SU-DHL-6 (cell line): ENCODE measurements around the gene CRNN.

Experiments
- H2AFZ ChIP-seq: fragments of 200-600 bp; sonication (generic); 2 replicates; pipeline ENCODE4 v1.6.1; 2014; ENCODE audit warnings: low read depth, mild to moderate bottlenecking, moderate library complexity, mixed read lengths, antibody characterized with exemption, low read length; ENCODE audit not compliant: severe bottlenecking
- H3F3A ChIP-seq: fragments of 200-600 bp; shearing (Covaris generic); 2 replicates; pipeline ENCODE4 v1.6.0; 2016; ENCODE audit warnings: antibody characterized with exemption, mild to moderate bottlenecking; ENCODE audit not compliant: insufficient read depth
- H3K27ac ChIP-seq: fragments of 200-600 bp; sonication (generic); 2 replicates; pipeline ENCODE4 v1.5.1; 2016; ENCODE audit warnings: low read depth, mild to moderate bottlenecking, low read length, moderate library complexity, mixed read lengths
- H3K27me3 ChIP-seq: fragments of 200-600 bp; sonication (generic), shearing (Covaris generic); 2 replicates; pipeline ENCODE4 v1.6.0; 2014; ENCODE audit warnings: mild to moderate bottlenecking, low read length
- H3K36me3 ChIP-seq: fragments of 200-600 bp; sonication (generic); 2 replicates; pipeline ENCODE4 v1.6.1; 2014; ENCODE audit warnings: mild to moderate bottlenecking, low read length, mixed read lengths
- H3K4me2 ChIP-seq: fragments of 300-600, 200-600 bp; shearing (Covaris generic), sonication (generic); 2 replicates; pipeline ENCODE4 v1.6.0; 2014; ENCODE audit warnings: low read length, low read depth, mild to moderate bottlenecking; ENCODE audit not compliant: poor library complexity, severe bottlenecking
- H3K4me3 ChIP-seq: fragments of 200-600 bp; sonication (generic); 2 replicates; pipeline ENCODE4 v1.5.1; 2014; ENCODE audit warnings: antibody characterized with exemption, low read length, mild to moderate bottlenecking, mixed read lengths; ENCODE audit not compliant: insufficient read depth, poor library complexity, severe bottlenecking
- H3K79me2 ChIP-seq: fragments of 200-600 bp; sonication (generic); 2 replicates; pipeline ENCODE4 v1.6.1; 2014; ENCODE audit warnings: mild to moderate bottlenecking, low read length, moderate library complexity; ENCODE audit not compliant: insufficient read depth
- H3K9ac ChIP-seq: fragments of 200-600 bp; sonication (generic); 2 replicates; pipeline ENCODE4 v1.7.0; 2014; ENCODE audit warnings: mild to moderate bottlenecking, low read length
- H3K9me2 ChIP-seq: fragments of 200-600 bp; sonication (generic); replicated peaks from 2 replicates; pipeline ENCODE4 v1.6.1; 2014; ENCODE audit warnings: low read length; ENCODE audit not compliant: insufficient read depth
- H3K9me3 ChIP-seq: fragments of 200-600 bp; sonication (generic); 2 replicates; pipeline ENCODE4 v1.6.1; 2014; ENCODE audit warnings: low read length, mixed read lengths; ENCODE audit not compliant: insufficient read depth
- H4K20me1 ChIP-seq: fragments of 200-600 bp; sonication (generic); 2 replicates; pipeline ENCODE4 v1.6.1; 2014; ENCODE audit warnings: low read depth, mild to moderate bottlenecking, antibody characterized with exemption, low read length, moderate library complexity, mixed read lengths
- CTCF ChIP-seq: fragments of 200-600 bp; sonication (generic); IDR thresholded peaks from one replicate; pipeline ENCODE4 v1.5.1; 2017; ENCODE audit warnings: antibody characterized with exemption, mild to moderate bottlenecking, low read length, moderate library complexity; ENCODE audit not compliant: insufficient read depth, poor library complexity, severe bottlenecking
- EZH2phosphoT487 ChIP-seq: fragments of 200-600 bp; sonication (generic), shearing (Covaris generic); conservative IDR thresholded peaks from 2 replicates; pipeline ENCODE4 v1.6.1; 2018; ENCODE audit warnings: mild to moderate bottlenecking, antibody characterized with exemption, low read length, moderate library complexity, mixed read lengths

Gene CRNN

GRCh38 chr1:152419917-152420316 lies 5.9 kb upstream of the CRNN start:
- Histone ChIP-seq H3K36me3 (no peaks in the 10 kb centered on the region), H3K9me2 (no peaks in the 10 kb centered on the region), H3F3A (no peaks in the 10 kb centered on the region), H3K9me3 (no peaks in the 10 kb centered on the region), H3K79me2 (no peaks in the 10 kb centered on the region), H3K4me2 (no peak overlapping the region), H3K9ac (no peak overlapping the region), H3K27ac (no peak overlapping the region), H3K4me3 (no peak overlapping the region), H2AFZ (no peak overlapping the region), H4K20me1 (no peaks in the 10 kb centered on the region), H3K27me3 (no peaks in the 10 kb centered on the region; the same call in 1 of the 2 replicates)
- TF ChIP-seq EZH2phosphoT487 (no peak), CTCF (no peak)

- no peaks in the 10 kb centered on the region for H3K9me3 ChIP-seq
These were observed 1.6 kb upstream of the CRNN start for GRCh38 chr1:152415454-152416227.

GRCh38 chr1:152412756-152413155 lies 1.3 kb downstream of the CRNN start:
- no peak overlapping the region for H3K27ac ChIP-seq
- H3K36me3 ChIP-seq: no peaks in the 10 kb centered on the region
- H2AFZ ChIP-seq: no peak overlapping the region
- TF ChIP-seq CTCF (no peak), EZH2phosphoT487 (no peak)
- no peak overlapping the region for H3K4me2 ChIP-seq
- H3K9ac ChIP-seq: no peak overlapping the region
- H3K27me3 ChIP-seq: no peaks in the 10 kb centered on the region
- no peak overlapping the region for H3K4me3 ChIP-seq
- no peaks in the 10 kb centered on the region for H3K9me2 ChIP-seq
- no peaks in the 10 kb centered on the region for H4K20me1 ChIP-seq
- no peaks in the 10 kb centered on the region for H3K79me2 ChIP-seq
- no peaks in the 10 kb centered on the region for H3K9me3 ChIP-seq
- H3F3A ChIP-seq: no peaks in the 10 kb centered on the region

More at GRCh38 chr1:152415454-152416227, 1.6 kb upstream of the CRNN start:
- Histone ChIP-seq H3K9ac (no peak overlapping the region), H3K36me3 (no peaks in the 10 kb centered on the region), H3K27me3 (no peaks in the 10 kb centered on the region; the same call in 1 of the 2 replicates), H3K79me2 (no peaks in the 10 kb centered on the region), H4K20me1 (no peaks in the 10 kb centered on the region), H3K4me3 (no peak overlapping the region), H3K9me2 (no peaks in the 10 kb centered on the region), H3K4me2 (no peak overlapping the region), H3F3A (no peaks in the 10 kb centered on the region), H3K27ac (no peak overlapping the region), H2AFZ (no peak overlapping the region)
- TF ChIP-seq CTCF (no peak), EZH2phosphoT487 (no peak)
